ENCODE results near the gene SMIM26.
"Not testable (repeated sequence)": the region's sequence is repeated elsewhere in the genome, so short reads cannot be mapped to it uniquely, and the experiment has no call there.

The SMIM26 gene, protein sequence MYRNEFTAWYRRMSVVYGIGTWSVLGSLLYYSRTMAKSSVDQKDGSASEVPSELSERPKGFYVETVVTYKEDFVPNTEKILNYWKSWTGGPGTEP

DNA sequence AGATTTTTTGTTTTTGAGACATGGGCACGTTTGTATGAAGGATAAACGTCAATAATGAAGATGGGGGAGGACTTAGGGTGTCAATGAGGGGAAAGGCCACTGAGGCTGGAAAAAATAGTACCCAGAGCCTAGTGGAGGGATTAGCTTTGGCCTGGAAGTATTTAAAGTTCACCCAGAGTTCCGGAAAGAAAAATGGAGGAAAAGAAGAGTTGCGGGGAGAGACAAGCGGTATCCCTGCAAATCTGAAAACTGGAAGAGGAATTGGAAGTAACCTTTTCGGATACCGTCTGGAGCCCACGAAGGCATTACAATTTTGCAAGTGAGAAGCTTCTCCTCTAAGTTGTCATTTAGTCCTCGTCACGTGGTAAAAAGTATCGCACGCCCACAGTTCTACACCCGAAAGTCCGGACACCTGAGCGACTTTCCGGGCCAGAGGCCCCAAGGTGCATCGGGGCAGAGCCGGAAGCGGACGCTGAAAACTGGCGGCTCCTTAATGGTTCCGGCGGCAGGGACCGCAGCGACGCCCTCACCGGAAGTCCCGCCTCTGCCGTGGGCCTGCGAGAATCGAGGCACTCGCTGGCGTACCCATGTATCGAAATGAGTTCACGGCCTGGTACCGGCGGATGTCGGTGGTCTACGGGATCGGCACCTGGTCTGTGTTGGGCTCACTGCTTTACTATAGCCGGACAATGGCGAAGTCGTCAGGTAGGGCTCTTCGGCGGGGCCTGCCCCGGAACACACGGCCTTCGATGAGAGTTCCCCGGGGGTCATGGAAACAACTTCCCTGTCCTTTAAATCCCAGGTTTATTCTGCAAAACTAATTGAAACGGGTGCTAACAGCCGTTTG lies at the start of gene SMIM26:
SMIM26 (plus strand) TSS at position 541 of the 847 bp plus-strand sequence; CDS start at position 588, 47 bp downstream.
- DNase-seq (ENCODE audit: low read depth in 3 of 3), result peak; percentile 90 to 95 (median 92)

DNA sequence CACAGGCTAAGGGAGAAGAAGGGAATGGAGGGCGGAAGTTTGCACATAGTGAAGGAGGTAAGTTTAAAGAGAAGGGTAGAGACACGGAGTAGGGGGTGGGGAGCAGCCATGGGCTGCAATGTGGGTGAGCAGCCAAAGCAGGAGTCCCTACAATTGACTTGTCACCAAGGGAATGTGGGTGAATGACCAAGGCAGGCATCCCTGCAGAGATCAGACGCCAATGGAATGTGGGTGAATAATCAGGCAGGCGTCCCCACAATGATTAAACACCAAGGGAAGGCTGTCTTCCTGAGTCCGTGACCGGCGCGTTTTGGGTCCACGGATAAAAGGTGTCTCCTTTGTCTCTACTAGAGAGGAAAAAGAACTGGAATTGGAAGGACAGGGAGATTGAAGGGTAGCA lies 45.2 kb upstream of the SMIM26 start:
- DNase-seq (ENCODE audit: low read depth in 3 of 3), result not testable (repeated sequence)

DNA sequence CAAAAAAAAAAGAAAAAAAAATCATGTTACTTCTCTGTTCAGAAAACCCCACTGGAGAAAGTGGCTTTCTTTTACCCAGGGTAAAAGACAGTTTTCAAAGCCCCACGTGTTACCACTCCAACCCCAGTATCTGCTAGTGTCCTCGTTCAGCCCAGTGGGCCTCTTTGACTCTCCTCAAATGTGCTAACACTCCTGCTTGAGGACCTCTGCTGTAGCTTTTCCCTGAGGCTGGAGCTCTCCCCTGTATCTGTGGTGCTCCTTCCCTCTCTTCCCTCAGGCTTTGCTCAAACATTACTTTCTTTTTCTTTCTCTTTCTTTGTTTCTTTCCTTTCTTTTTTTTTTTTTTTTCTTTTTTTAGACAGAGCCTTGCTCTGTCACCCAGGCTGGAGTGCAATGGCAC lies 44.2 kb upstream of the SMIM26 start:
- DNase-seq (ENCODE audit: low read depth in 3 of 3), result no peak

DNA sequence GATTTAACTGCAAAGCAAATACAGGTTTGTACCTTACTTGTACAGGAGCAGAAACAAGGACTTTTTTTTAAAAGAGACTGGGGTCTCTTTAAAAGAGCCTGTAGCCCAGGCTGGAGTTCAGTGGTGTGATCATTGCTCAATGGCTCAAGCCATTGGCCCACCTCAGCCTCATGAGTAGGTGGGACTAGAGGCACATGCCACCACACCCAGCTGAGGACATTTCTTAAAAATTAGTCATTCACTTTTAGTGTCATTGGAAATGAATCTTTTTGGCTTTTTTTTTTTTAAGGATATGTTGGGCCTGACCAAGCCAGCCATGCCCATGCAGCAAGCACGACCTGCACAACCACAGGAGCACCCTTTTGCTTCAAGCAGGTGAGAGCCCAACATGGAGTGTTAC lies 42.6 kb upstream of the SMIM26 start:
- no peak for DNase-seq (ENCODE audit: low read depth in 3 of 3)

DNA sequence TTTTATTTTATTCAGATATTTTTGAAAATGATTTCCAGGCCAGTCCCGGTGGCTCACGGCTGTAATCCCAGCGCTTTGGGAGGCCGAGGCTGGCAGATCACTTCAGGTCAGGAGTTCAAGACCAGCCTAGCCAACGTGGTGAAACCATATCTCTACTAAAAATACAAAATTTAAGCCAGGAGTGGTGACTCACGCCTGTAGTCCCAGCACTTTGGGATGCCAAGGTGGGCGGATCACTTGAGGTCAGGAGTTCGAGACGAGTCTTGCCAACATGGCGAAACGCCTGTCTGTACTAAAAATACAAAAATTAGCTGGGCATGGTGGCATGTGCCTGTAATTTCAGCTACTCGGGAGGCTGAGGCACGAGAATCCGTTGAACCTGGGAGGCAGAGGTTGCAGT lies 40.5 kb upstream of the SMIM26 start:
- DNase-seq (ENCODE audit: low read depth in 3 of 3), result not testable (repeated sequence)

DNA sequence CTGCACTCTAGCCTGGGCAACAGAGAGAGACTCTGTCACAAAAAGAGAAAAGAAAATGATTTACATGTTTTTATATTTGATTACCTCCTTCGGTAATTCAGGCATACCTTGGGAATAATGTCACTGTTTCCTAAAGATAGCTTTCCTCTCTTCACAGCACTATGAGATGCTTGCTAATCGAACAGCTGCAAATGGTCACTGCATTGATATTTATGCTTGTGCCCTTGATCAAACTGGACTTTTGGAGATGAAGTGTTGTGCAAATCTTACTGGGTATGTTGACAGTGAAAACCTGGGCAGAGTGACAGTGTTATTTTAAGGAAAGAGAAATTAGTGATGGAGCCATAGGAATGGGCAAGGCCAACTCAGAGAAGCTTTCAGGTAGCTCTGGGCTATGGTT lies 39.9 kb upstream of the SMIM26 start:
- no peak for DNase-seq (ENCODE audit: low read depth in 3 of 3)

DNA sequence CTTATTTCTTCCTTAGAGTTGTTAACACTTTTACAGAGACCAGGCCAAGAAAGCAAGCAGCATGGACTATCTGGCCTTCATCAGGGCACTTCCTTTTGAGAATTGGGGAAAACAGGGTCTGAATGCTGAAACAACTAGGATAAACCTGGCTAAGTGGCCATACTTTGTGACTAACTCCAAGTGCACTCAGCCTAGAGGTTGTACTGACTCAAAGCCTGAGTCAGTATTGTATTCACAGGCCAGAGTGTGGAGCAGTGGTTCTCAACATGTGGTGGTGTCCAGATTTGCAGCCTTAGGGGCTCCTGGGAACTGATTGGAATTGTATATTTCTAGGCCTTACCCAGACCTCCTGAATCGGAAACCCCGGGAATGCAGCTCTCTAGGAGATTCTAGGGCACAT lies 39.4 kb upstream of the SMIM26 start:
- no peak for DNase-seq (ENCODE audit: low read depth in 3 of 3)

DNA sequence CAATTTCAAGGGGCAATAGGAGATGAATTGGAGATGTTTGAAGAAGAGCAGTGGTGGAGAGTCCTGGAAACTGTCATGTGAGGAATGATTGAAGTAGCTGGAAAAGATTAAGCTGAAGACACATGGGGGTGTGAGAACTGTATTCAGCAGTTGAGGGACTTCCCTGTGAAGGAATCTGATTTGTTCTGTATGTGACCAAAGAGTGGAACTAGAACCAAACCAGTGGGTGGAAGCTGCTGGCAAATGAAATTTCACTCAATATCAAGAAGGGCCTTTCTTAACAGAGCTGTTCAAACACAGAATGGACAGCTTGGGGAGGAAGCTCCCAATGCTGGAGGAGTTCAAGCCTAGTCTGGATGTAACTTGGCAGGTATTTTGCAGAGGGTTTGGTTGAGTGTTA lies 38.2 kb upstream of the SMIM26 start:
- DNase-seq (ENCODE audit: low read depth in 3 of 3), result no peak

DNA sequence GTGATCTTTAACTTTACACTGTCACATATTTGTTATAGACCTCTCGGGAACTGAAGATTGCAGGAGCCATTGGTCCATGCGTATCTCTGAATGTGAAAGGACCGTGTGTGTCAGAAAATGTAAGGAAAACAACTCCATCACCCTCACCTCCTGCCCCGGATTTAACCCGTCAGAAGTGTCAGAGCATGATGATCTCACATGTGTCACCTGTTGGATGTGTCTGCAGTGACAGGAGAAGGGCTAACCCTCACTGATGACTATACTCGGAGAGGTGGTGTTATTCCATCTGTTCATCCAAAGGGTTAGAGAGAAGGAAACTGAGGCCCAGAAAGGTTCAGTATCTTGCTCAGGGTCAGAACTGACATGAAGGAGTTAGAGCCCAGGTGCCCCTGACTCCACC lies 34.6 kb upstream of the SMIM26 start:
- no peak for DNase-seq (ENCODE audit: low read depth in 3 of 3)

DNA sequence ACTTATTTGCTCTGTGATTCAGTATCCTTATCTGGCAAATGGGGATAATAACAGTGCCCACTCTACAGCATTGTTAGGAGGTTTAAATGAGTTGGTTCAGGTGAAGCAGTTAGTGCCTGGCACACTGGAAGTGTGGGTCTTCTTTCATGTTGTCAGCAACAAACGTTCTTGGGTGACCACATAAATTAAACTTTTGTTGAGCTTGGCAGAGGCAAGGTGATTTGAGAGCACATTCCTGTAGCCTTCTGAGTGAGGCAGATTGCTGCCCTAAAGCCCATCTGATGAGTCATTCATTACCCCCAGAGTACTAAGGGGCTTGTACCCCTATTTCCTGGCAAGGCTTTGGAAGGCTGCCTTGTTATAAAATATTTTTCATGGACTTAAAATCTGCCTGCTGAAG lies 33.7 kb upstream of the SMIM26 start:
- DNase-seq (ENCODE audit: low read depth in 3 of 3), result no peak

DNA sequence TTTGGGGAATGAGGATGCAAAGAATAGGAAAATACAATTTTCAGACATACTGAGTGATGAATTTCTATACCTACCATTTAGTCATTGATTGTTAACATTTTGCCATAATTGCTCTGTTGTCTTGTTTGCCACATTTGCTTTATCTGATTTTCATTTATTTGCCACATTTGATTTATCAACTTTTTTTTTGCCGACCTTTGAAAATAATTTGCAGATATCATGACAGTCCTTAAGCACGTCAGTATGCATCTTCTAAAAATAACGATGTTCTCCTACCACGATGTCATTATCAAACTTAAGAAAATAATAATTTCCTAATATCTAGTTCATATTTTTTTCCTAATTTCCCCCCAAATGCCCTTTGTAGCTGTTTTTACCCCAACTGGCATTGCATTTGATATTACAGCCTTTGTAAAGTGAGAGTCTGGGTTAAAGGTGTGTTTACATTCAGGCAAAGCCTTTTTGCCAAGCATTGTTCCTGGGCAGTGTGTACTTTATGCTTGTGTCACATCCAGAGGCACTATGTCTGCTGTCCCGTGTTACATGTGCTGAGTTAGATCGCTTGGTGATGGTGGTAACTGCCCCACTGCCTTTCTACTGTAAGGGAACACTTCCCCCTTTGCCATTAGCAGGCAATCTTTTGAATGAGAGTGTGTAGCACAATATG lies 33.1 kb upstream of the SMIM26 start:
- DNase-seq (ENCODE audit: low read depth in 3 of 3), result no peak

DNA sequence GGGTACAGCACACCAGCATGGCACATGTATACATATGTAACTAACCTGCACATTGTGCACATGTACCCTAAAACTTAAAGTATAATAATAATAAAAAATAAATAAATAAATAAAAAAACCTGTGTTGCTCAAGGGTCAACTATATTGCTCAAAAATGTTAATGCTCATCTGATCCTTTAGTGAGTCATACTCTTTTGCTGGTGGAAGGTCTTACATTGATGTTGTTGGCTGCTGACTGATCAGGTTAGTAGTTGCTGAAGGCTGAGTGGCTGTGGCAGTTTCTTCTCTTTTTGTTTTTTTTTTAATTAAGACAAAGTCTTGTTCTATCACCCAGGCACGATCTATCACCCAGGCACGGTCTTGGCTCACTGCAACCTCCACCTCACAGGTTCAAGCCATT lies 29.6 kb upstream of the SMIM26 start:
- no peak for DNase-seq (ENCODE audit: low read depth in 3 of 3)

DNA sequence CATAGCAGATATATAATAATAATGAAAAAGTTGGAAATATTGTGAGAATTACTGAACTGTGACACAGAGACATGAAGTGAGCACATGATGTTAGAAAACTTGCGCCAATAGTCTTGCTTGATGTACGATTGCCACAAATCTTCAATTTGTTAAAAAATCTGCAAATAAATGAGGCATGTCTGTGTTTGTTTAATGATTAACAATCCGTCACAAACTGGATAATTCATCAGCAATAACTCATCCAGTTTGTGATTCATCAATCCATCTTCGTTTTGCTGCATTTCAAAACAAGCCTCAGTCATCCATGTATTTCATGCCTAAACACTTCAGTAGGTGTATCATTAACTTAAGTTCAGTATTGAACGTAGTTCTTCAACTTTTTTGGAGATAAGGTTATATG lies 25.5 kb upstream of the SMIM26 start:
- DNase-seq (ENCODE audit: low read depth in 3 of 3), result no peak

DNA sequence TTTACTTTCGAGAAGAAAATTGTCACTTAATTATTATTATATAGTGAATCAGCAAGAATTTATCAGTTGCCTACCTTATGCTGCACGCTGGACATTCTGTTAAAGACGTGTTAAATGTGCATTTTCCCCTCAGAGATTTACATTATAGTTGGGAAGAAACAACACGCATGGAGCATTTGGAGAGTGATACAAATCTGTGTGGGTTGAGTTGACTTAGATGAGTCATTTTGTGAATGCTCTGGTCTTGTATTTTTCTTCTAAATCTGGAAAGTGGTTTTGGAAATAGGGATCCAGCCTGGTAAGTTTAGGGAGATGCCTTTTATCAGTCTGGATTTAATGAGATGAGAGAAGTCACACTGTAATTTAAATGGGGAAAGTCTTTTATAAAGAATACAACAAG lies 24.0 kb upstream of the SMIM26 start:
- no peak for DNase-seq (ENCODE audit: low read depth in 3 of 3)

DNA sequence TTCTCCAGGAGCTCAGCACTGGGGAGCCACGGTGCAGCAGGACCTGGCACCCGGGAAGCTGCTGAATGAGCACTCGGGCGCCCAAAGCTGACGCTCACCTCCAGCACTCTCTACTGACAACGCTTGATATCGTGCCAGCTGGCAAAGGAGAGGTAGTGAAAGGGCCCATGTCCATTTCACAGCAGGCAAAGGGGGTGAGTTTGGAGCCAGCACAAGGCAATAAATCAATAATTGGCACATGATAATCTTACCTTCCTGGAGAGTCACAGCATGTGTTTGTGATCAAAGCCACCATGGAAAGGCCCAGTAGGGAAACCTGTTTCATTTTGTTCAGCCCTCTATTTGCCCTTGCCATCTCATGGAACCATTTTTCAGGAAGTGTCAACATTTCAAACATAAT lies 23.3 kb upstream of the SMIM26 start:
- DNase-seq (ENCODE audit: low read depth in 3 of 3), result no peak

DNA sequence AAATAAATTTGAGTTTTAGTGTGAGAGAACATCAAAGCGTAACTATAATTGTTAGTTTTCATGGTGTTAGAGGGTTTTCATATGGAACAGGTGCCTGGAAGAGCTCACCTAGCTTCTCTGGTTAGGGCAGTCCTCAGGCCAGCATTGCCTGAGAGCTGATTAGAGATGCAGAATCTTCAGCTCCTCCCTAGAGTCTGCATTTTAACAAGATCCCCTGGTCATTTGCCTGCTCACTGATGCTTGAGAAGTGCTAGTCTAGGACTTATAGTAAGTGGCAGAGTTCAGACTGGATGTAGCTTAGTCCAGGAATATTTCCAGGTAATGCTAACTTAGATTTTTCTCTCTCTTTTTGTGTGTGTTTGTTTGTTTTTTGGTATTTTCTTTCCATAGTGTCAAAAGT lies 21.7 kb upstream of the SMIM26 start:
- DNase-seq (ENCODE audit: low read depth in 3 of 3), result no peak

DNA sequence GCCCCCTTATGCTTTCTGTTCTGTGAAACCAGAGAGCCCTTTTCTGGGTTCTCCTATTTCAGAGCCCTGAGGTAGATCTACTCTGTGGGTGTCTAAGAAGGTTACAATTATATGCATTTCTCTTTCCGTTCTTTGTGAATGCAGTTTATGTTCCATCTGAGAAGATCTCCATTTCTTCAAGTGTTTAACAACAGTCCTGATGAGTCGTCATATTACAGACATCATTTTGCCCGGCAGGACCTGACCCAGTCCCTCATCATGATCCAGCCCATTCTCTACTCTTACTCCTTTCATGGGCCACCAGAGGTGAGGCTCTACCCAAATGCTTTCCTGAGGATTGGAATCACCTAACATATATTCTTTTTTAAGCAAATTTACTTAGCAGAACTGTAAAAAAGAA lies 18.8 kb upstream of the SMIM26 start:
- DNase-seq (ENCODE audit: low read depth in 3 of 3), result no peak

DNA sequence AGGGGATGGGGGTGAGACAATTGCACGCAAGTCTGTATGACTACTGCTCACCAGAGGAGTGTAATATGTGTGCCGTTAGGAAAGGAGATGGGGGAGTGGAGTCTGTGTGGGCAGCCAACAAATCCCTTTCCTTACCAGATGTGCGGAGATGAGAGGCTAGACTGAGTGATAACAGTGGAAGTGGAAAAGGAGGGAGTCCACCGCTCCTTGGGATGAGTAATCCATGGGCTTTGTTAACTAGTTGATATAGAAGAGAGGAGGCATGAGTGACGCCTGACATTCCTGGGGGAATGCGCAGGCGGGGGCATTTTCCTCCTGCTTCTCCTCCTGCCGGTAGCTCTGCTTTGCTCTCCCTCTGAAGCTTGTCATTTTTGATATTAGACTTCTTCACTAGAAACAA lies 13.5 kb upstream of the SMIM26 start:
- DNase-seq (ENCODE audit: low read depth in 3 of 3), result no peak

DNA sequence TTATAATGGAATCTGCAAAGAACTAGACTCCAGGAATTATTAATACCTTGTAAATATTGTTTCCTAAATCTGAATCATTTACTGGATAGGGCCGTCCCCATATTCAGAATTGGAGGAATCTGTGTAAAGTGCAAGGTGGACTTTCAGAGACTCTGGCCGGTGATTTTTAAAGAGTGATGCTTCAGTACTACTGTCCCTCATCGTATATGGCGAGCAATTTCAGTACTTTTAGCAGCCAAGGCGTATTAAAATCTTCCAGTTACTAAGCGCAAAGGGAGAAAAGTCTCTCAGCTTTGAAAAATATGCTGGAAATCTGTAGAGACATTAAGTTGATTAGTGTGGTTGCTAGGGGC lies 483 bp downstream of the SMIM26 start:
- DNase-seq (ENCODE audit: low read depth in 3 of 3), result no peak

DNA sequence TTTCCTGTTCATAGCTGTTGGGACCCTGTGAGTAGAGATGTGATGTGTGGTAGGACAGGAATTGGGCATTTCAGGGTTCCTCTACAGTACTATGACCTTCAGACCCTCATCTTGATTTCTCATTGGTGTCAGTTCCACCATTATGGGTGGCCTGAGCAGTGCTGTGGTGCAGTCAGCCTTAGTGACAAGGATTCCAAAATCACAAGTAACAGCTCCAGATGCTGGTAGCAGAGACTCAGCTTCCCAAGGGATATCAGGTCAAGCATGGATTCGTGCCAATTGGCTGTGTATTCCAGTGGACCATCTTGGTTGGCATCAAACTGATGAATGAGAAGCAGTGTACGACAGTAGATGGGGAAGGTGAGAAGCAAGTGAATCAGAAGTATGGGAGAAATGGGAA lies 3.8 kb downstream of the SMIM26 start:
- no peak for DNase-seq (ENCODE audit: low read depth in 3 of 3)

DNA sequence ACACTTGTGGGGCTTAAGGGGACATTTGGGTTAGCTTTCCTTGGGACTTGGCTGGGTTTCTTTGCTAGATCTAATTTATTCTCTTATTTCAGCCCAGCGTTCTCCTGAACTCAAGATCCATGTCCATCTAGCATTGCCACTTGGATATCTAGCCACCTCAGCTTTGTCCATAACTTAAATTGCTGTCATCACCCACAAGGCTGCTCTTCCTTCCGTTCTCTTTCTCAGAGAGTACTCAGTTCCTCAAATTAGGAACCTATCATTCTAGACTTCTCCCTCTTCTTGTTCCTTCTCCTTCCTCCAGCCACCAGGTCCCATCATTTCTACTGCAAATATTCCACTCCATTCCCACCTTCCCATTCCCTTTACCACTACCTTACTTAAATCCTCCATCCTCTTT lies 4.3 kb downstream of the SMIM26 start:
- DNase-seq (ENCODE audit: low read depth in 3 of 3), result no peak

DNA sequence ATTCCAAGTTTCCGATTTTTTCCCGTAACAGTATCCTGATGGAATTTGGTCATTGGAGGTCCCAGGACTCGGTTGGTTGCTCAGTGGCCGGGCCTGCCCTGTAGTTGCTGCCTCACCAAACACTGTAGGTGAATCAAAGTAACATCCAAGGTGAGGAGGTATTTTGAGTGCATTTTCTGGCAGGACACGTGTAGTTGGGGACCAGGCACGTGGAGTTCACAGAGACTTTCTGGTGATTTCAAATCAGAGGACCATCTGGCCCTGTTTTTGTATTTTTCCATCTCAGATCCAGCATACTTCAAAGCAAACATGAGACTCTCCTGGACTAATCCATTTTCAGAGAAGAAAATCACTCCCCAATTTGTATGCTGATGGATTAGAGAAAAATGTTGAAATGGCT lies 10.7 kb downstream of the SMIM26 start:
- no peak for DNase-seq (ENCODE audit: low read depth in 3 of 3)

DNA sequence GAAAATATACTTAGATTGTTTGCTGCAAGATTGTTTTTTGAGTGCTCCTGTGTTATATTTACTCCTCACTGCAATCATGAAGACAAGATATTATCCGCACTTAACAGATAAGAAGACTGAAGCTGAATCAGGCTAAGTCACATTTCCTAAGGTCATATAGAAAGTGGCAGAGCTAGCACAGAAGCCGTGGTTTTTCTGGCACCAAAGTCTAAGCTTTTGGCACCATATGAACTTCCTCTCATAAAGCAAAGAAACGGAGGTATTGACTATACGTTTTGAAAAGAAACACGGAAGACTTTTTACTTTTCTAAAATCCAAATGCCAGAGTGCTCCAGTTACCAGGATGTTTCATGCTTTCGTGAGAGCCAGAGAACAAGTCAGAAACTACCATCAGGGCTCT lies 11.3 kb downstream of the SMIM26 start:
- no peak for DNase-seq (ENCODE audit: low read depth in 3 of 3)
